Left lung (tissue), 10 donors: Measurements from ENCODE around the gene STAT1. TPM values are rescaled to one million over a fixed set of nuclear protein-coding genes. Genes with fewer than 3 reads are reported as not detected.
A peak's percentile ranks its signal among the peaks of the same experiment; 100 is the strongest.

ENCODE experiments used
- ATAC-seq: fragments of 200-7000 bp; cut with Tn5 transposase; one replicate; pipeline ENCODE4 v1.9.1; 2020; ENCODE audit warnings: moderate library complexity
- DNase-seq, 4 donors: peaks; one replicate each; pipeline ENCODE4 v3.0.0-alpha.2; 2013 to 2020
- H3K27ac ChIP-seq, 2 donors: fragments of 200-600 bp; sonication (generic) in 1 of 2; one replicate each; pipeline versions ENCODE4 v1.5.0 to v1.8.0; 2020 to 2021
- H3K27me3 ChIP-seq, 2 donors: fragments of 200-600 bp; sonication (generic) in 1 of 2; one replicate each; pipeline versions ENCODE4 v1.5.0 to v1.8.0; 2020 to 2021
- H3K36me3 ChIP-seq, 2 donors: fragments of 200-600 bp; sonication (generic) in 1 of 2; one replicate each; pipeline versions ENCODE4 v1.5.0 to v1.8.0; 2020 to 2021
- H3K4me1 ChIP-seq, 2 donors: fragments of 200-600 bp; one replicate each; pipeline ENCODE4 v1.8.0; 2021
- H3K4me3 ChIP-seq, 2 donors: fragments of 200-600 bp; sonication (generic) in 1 of 2; one replicate each; pipeline versions ENCODE4 v1.5.0 to v1.8.0; 2020 to 2021; ENCODE audit warnings: mild to moderate bottlenecking in 1 of 2
- H3K9me3 ChIP-seq, 2 donors: fragments of 200-600 bp; sonication (generic) in 1 of 2; one replicate each; pipeline versions ENCODE4 v1.5.0 to v1.8.0; 2020 to 2021
- CTCF ChIP-seq, 2 donors: fragments of 200-600 bp; sonication (generic) in 1 of 2; IDR thresholded peaks; one replicate each; pipeline versions ENCODE4 v1.5.0 to v1.8.0; 2021; ENCODE audit warnings: antibody characterized with exemption in 2 of 2
- intact Hi-C, 2 donors: fragments of 100-400 bp; cut with DNase I; formaldehyde crosslinking; loops; one replicate each; pipeline versions ENCODE4 v1.11.2 to v1.14.2; 2022
- polyA plus RNA-seq, 6 donors: library from polyadenylated mRNA; unstranded; fragments of 120-200 nt; gene quantifications; one replicate each; pipeline ENCODE4 v1.2.1, GENCODE V29; 2013; ENCODE audit not compliant: insufficient read length in 6 of 6
- total RNA-seq, 2 donors: library from RNA; stranded (reverse); fragmentation: NEBNext Ultra II Directional; extraction: Animal tissue kit (Norgen Biotek cat#: 25700); gene quantifications; one replicate each; pipeline ENCODE4 v1.2.1, GENCODE V29; 2021
- donor health status: DM: no; HTN: yes; CAD: no.
- donor health status: DM: no; HTN: no; CAD: no.

The STAT1 gene
- total and polyA plus RNA-seq, 8 donors = 54.0 to 144 (median 65.2) TPM

- Histone ChIP-seq H3K4me3 (no peak overlapping the region), H3K27me3 (no peaks in the 10 kb centered on the region), H3K27ac (no peak overlapping the region), H3K9me3 (no peaks in the 10 kb centered on the region), H3K36me3 (no peaks in the 10 kb centered on the region), H3K4me1 (peaks cover 19 to 26% of the 10 kb centered on the region in 2 donors)
- DNase-seq (no peak), ATAC-seq (no peak)
- intact Hi-C loops = no loop called here
- no peak for TF ChIP-seq CTCF (IDR thresholded peaks at IDR 0.05)
Measured at GRCh38 chr2:190943706-190944105, 70.3 kb downstream of the STAT1 start.

GRCh38 chr2:190942697-190943096 is 71.3 kb downstream of the STAT1 start:
- Histone ChIP-seq H3K27me3 (no peaks in the 10 kb centered on the region), H3K4me1 (peaks cover 15 to 23% of the 10 kb centered on the region in 2 donors), H3K9me3 (no peaks in the 10 kb centered on the region), H3K36me3 (no peaks in the 10 kb centered on the region), H3K27ac (no peak overlapping the region), H3K4me3 (no peak overlapping the region)
- intact Hi-C loops = no loop called here
- DNase-seq = no peak
- TF ChIP-seq CTCF (IDR thresholded peaks at IDR 0.05) = no peak
- ATAC-seq = peak; percentile 41

- intact Hi-C loops = no loop called here
- DNase-seq (no peak), ATAC-seq (no peak)
- Histone ChIP-seq H3K36me3 (peaks cover 0 to 3% of the 10 kb centered on the region in 2 donors), H3K4me1 (peaks cover 13 to 15% of the 10 kb centered on the region in 2 donors), H3K27me3 (no peaks in the 10 kb centered on the region), H3K27ac (no peak overlapping the region), H3K9me3 (no peaks in the 10 kb centered on the region), H3K4me3 (no peak overlapping the region)
- TF ChIP-seq CTCF (IDR thresholded peaks at IDR 0.05) = no peak
Measured at GRCh38 chr2:190941571-190941970, 72.4 kb downstream of the STAT1 start.

- DNase-seq (peak in 1 of 4 donors; percentile 47), ATAC-seq (peak; percentile 36)
- Histone ChIP-seq H3K27ac (no peak overlapping the region), H3K4me1 (peaks cover 14 to 15% of the 10 kb centered on the region in 2 donors), H3K4me3 (no peak overlapping the region), H3K36me3 (peaks cover 0 to 3% of the 10 kb centered on the region in 2 donors), H3K9me3 (no peaks in the 10 kb centered on the region), H3K27me3 (no peaks in the 10 kb centered on the region)
- no peak for TF ChIP-seq CTCF (IDR thresholded peaks at IDR 0.05)
- intact Hi-C loops = no loop called here
Measured at GRCh38 chr2:190940454-190940853, 73.5 kb downstream of the STAT1 start.

GRCh38 chr2:190938771-190939335 is 75.1 kb downstream of the STAT1 start:
- no peak for ATAC-seq

More at GRCh38 chr2:190938771-190939335, 75.1 kb downstream of the STAT1 start:
- Histone ChIP-seq H3K4me3 (no peak overlapping the region), H3K9me3 (no peaks in the 10 kb centered on the region), H3K4me1 (peaks cover 14 to 15% of the 10 kb centered on the region in 2 donors), H3K27me3 (no peaks in the 10 kb centered on the region), H3K27ac (peak overlapping the region in 1 of 2 donors; percentile 28), H3K36me3 (peaks cover 0 to 3% of the 10 kb centered on the region in 2 donors)
- intact Hi-C loops = no loop called here
- DNase-seq = no peak
- no peak for TF ChIP-seq CTCF (IDR thresholded peaks at IDR 0.05)
